ENCODE measurements around the gene OVOL2.

The OVOL2 gene

GRCh38 chr20:18007534-18008292, 50.0 kb downstream of the OVOL2 start:
- no peaks in the 10 kb centered on the region for H3K36me3 ChIP-seq (ENCODE audit: control insufficient read depth, insufficient read depth, low read length)
- no peak overlapping the region for H3K4me3 ChIP-seq (ENCODE audit: low read depth, low read length)
- H3K9me3 ChIP-seq (ENCODE audit: control insufficient read depth, insufficient read depth, low read length), result no peaks in the 10 kb centered on the region
- H3K27me3 ChIP-seq (ENCODE audit: control insufficient read depth, insufficient read depth, low read length), result no peaks in the 10 kb centered on the region
- peaks cover 3% of the 10 kb centered on the region for H3K4me1 ChIP-seq (ENCODE audit: control insufficient read depth, insufficient read depth, low read length)
- H3K9ac ChIP-seq (ENCODE audit: low read depth, low read length), result no peak overlapping the region

- Histone ChIP-seq H3K4me1 (ENCODE audit: control insufficient read depth, insufficient read depth, low read length) (peaks cover 3% of the 10 kb centered on the region), H3K9ac (ENCODE audit: low read depth, low read length) (no peak overlapping the region), H3K27me3 (ENCODE audit: control insufficient read depth, insufficient read depth, low read length) (no peaks in the 10 kb centered on the region), H3K4me3 (ENCODE audit: low read depth, low read length) (no peak overlapping the region), H3K36me3 (ENCODE audit: control insufficient read depth, insufficient read depth, low read length) (no peaks in the 10 kb centered on the region), H3K9me3 (ENCODE audit: control insufficient read depth, insufficient read depth, low read length) (no peaks in the 10 kb centered on the region)
These were observed 51.0 kb downstream of the OVOL2 start for GRCh38 chr20:18006684-18007083.

- no peaks in the 10 kb centered on the region for H3K36me3 ChIP-seq (ENCODE audit: control insufficient read depth, insufficient read depth, low read length)
- H3K4me1 ChIP-seq (ENCODE audit: control insufficient read depth, insufficient read depth, low read length), result peaks cover 3% of the 10 kb centered on the region
- no peaks in the 10 kb centered on the region for H3K27me3 ChIP-seq (ENCODE audit: control insufficient read depth, insufficient read depth, low read length)
- no peak overlapping the region for H3K4me3 ChIP-seq (ENCODE audit: low read depth, low read length)
- no peak overlapping the region for H3K9ac ChIP-seq (ENCODE audit: low read depth, low read length)
- H3K9me3 ChIP-seq (ENCODE audit: control insufficient read depth, insufficient read depth, low read length), result no peaks in the 10 kb centered on the region
These were observed 51.7 kb downstream of the OVOL2 start for GRCh38 chr20:18005990-18006364.

- H3K9ac ChIP-seq (ENCODE audit: low read depth, low read length), result no peak overlapping the region
These were observed 52.3 kb downstream of the OVOL2 start for GRCh38 chr20:18005170-18005989.

GRCh38 chr20:18004384-18005031, 53.2 kb downstream of the OVOL2 start:
- Histone ChIP-seq H3K4me1 (ENCODE audit: control insufficient read depth, insufficient read depth, low read length) (peaks cover 3% of the 10 kb centered on the region), H3K27me3 (ENCODE audit: control insufficient read depth, insufficient read depth, low read length) (no peaks in the 10 kb centered on the region), H3K9me3 (ENCODE audit: control insufficient read depth, insufficient read depth, low read length) (no peaks in the 10 kb centered on the region), H3K4me3 (ENCODE audit: low read depth, low read length) (no peak overlapping the region), H3K36me3 (ENCODE audit: control insufficient read depth, insufficient read depth, low read length) (no peaks in the 10 kb centered on the region), H3K9ac (ENCODE audit: low read depth, low read length) (no peak overlapping the region)

More at GRCh38 chr20:18005170-18005989, 52.3 kb downstream of the OVOL2 start:
- peaks cover 3% of the 10 kb centered on the region for H3K4me1 ChIP-seq (ENCODE audit: control insufficient read depth, insufficient read depth, low read length)
- no peaks in the 10 kb centered on the region for H3K27me3 ChIP-seq (ENCODE audit: control insufficient read depth, insufficient read depth, low read length)
- H3K4me3 ChIP-seq (ENCODE audit: low read depth, low read length), result no peak overlapping the region
- H3K36me3 ChIP-seq (ENCODE audit: control insufficient read depth, insufficient read depth, low read length), result no peaks in the 10 kb centered on the region
- no peaks in the 10 kb centered on the region for H3K9me3 ChIP-seq (ENCODE audit: control insufficient read depth, insufficient read depth, low read length)

- H3K4me1 ChIP-seq (ENCODE audit: control insufficient read depth, insufficient read depth, low read length), result peaks cover 3% of the 10 kb centered on the region
- no peaks in the 10 kb centered on the region for H3K36me3 ChIP-seq (ENCODE audit: control insufficient read depth, insufficient read depth, low read length)
- no peak overlapping the region for H3K9ac ChIP-seq (ENCODE audit: low read depth, low read length)
- no peaks in the 10 kb centered on the region for H3K27me3 ChIP-seq (ENCODE audit: control insufficient read depth, insufficient read depth, low read length)
- H3K4me3 ChIP-seq (ENCODE audit: low read depth, low read length), result no peak overlapping the region
- H3K9me3 ChIP-seq (ENCODE audit: control insufficient read depth, insufficient read depth, low read length), result no peaks in the 10 kb centered on the region
These were observed 53.8 kb downstream of the OVOL2 start for GRCh38 chr20:18003897-18004296.

GRCh38 chr20:18001131-18001921, 56.4 kb downstream of the OVOL2 start:
- peaks cover 4% of the 10 kb centered on the region for H3K4me1 ChIP-seq (ENCODE audit: control insufficient read depth, insufficient read depth, low read length)
- no peaks in the 10 kb centered on the region for H3K27me3 ChIP-seq (ENCODE audit: control insufficient read depth, insufficient read depth, low read length)
- H3K4me3 ChIP-seq (ENCODE audit: low read depth, low read length), result no peak overlapping the region
- H3K9me3 ChIP-seq (ENCODE audit: control insufficient read depth, insufficient read depth, low read length), result no peaks in the 10 kb centered on the region
- H3K36me3 ChIP-seq (ENCODE audit: control insufficient read depth, insufficient read depth, low read length), result no peaks in the 10 kb centered on the region
- no peak overlapping the region for H3K9ac ChIP-seq (ENCODE audit: low read depth, low read length)

GRCh38 chr20:17999566-17999965, 58.1 kb downstream of the OVOL2 start:
- peaks cover 4% of the 10 kb centered on the region for H3K4me1 ChIP-seq (ENCODE audit: control insufficient read depth, insufficient read depth, low read length)
- H3K9ac ChIP-seq (ENCODE audit: low read depth, low read length), result no peak overlapping the region
- H3K9me3 ChIP-seq (ENCODE audit: control insufficient read depth, insufficient read depth, low read length), result no peaks in the 10 kb centered on the region
- no peak overlapping the region for H3K4me3 ChIP-seq (ENCODE audit: low read depth, low read length)
- H3K27me3 ChIP-seq (ENCODE audit: control insufficient read depth, insufficient read depth, low read length), result no peaks in the 10 kb centered on the region
- no peaks in the 10 kb centered on the region for H3K36me3 ChIP-seq (ENCODE audit: control insufficient read depth, insufficient read depth, low read length)

GRCh38 chr20:17998446-17998845, 59.3 kb downstream of the OVOL2 start:
- Histone ChIP-seq H3K27me3 (ENCODE audit: control insufficient read depth, insufficient read depth, low read length) (no peaks in the 10 kb centered on the region), H3K9ac (ENCODE audit: low read depth, low read length) (no peak overlapping the region), H3K4me3 (ENCODE audit: low read depth, low read length) (no peak overlapping the region), H3K36me3 (ENCODE audit: control insufficient read depth, insufficient read depth, low read length) (no peaks in the 10 kb centered on the region), H3K4me1 (ENCODE audit: control insufficient read depth, insufficient read depth, low read length) (peaks cover 4% of the 10 kb centered on the region), H3K9me3 (ENCODE audit: control insufficient read depth, insufficient read depth, low read length) (no peaks in the 10 kb centered on the region)

- Histone ChIP-seq H3K4me1 (ENCODE audit: control insufficient read depth, insufficient read depth, low read length) (peaks cover 4% of the 10 kb centered on the region), H3K4me3 (ENCODE audit: low read depth, low read length) (no peak overlapping the region), H3K36me3 (ENCODE audit: control insufficient read depth, insufficient read depth, low read length) (no peaks in the 10 kb centered on the region), H3K9ac (ENCODE audit: low read depth, low read length) (no peak overlapping the region), H3K9me3 (ENCODE audit: control insufficient read depth, insufficient read depth, low read length) (no peaks in the 10 kb centered on the region), H3K27me3 (ENCODE audit: control insufficient read depth, insufficient read depth, low read length) (no peaks in the 10 kb centered on the region)
These were observed 61.5 kb downstream of the OVOL2 start for GRCh38 chr20:17995967-17996819.

All from iPS-15b (cell line).